ENCODE data around the gene NELFA.

- TF ChIP-seq CTCF (conservative IDR thresholded peaks at IDR 0.05; ENCODE audit: low read depth, low read length) (no peak), EZH2 (IDR thresholded peaks at IDR 0.05; ENCODE audit: borderline replicate concordance, low read depth, low read length, poor library complexity, severe bottlenecking) (no peak)
These were observed 27.6 kb upstream of the NELFA start for GRCh38 chr4:2036327-2036726.
